GM19324 (cell line): ENCODE data around the gene ZNF619.
A peak's percentile ranks its signal among the peaks of the same experiment; 100 is the strongest.

Experiments
- ATAC-seq: cut with Tn5 transposase; IDR thresholded peaks from one replicate; pipeline ENCODE4 v1.9.1; 2021; ENCODE audit warnings: mild to moderate bottlenecking, moderate library complexity; ENCODE audit not compliant: unreplicated experiment, low FRiP score

ZNF619 gene

GRCh38 chr3:40464339-40465110 is 12.4 kb upstream of the ZNF619 start:
- no peak for ATAC-seq

GRCh38 chr3:40465111-40465407 is 11.9 kb upstream of the ZNF619 start:
- no peak for ATAC-seq

- no peak for ATAC-seq
These were observed 11.5 kb upstream of the ZNF619 start for GRCh38 chr3:40465456-40465855.

GRCh38 chr3:40468018-40468417 is 8.9 kb upstream of the ZNF619 start:
- ATAC-seq = no peak

GRCh38 chr3:40470701-40471100 is 6.2 kb upstream of the ZNF619 start:
- ATAC-seq = no peak

GRCh38 chr3:40477666-40478065 is 744 bp downstream of the ZNF619 start:
- ATAC-seq = no peak

- no peak for ATAC-seq
These were observed 10.2 kb downstream of the ZNF619 start for GRCh38 chr3:40487172-40487571.

GRCh38 chr3:40490916-40491315 is 14.0 kb downstream of the ZNF619 start:
- ATAC-seq = no peak

- ATAC-seq = no peak
These were observed 17.8 kb downstream of the ZNF619 start for GRCh38 chr3:40494698-40495097.

- no peak for ATAC-seq
These were observed 20.4 kb downstream of the ZNF619 start for GRCh38 chr3:40497288-40497687.

- no peak for ATAC-seq
These were observed 23.0 kb downstream of the ZNF619 start for GRCh38 chr3:40499952-40500351.

- no peak for ATAC-seq
These were observed 25.1 kb downstream of the ZNF619 start for GRCh38 chr3:40502034-40502433.

- ATAC-seq = no peak
These were observed 27.9 kb downstream of the ZNF619 start for GRCh38 chr3:40504636-40505430.

GRCh38 chr3:40505599-40506462 is 28.9 kb downstream of the ZNF619 start, which contains the start of gene ZNF620:
Gene ZNF620 (plus strand): TSS chr3:40506039. CDS start chr3:40506353, 314 bp downstream.
- ATAC-seq = peak; percentile 68

GRCh38 chr3:40511031-40511718 is 34.3 kb downstream of the ZNF619 start:
- ATAC-seq = no peak

- no peak for ATAC-seq
These were observed 39.3 kb downstream of the ZNF619 start for GRCh38 chr3:40516201-40516600.

- no peak for ATAC-seq
These were observed 41.1 kb downstream of the ZNF619 start for GRCh38 chr3:40518067-40518466.

GRCh38 chr3:40518848-40519247 is 41.9 kb downstream of the ZNF619 start:
- ATAC-seq = no peak

- no peak for ATAC-seq
These were observed 44.3 kb downstream of the ZNF619 start for GRCh38 chr3:40521254-40521653.

- ATAC-seq = no peak
These were observed 46.9 kb downstream of the ZNF619 start for GRCh38 chr3:40523781-40524180.

- no peak for ATAC-seq
These were observed 47.3 kb downstream of the ZNF619 start for GRCh38 chr3:40524222-40524567.
